Fibroblast of the aortic adventitia (primary cell): ENCODE results near the gene LENG1. TPM values are rescaled to one million over a fixed set of nuclear protein-coding genes. Genes with fewer than 3 reads are reported as not detected.

Source experiments
- DNase-seq: peaks from one replicate; pipeline ENCODE4 v3.0.0-alpha.2; 2010; ENCODE audit warnings: low read depth
- H3K4me3 ChIP-seq: 2 replicates; pipeline ENCODE4 v1.5.1; 2011; ENCODE audit warnings: low read depth, mild to moderate bottlenecking, control low read depth, low read length, moderate library complexity
- CTCF ChIP-seq: IDR thresholded peaks from 2 replicates; pipeline ENCODE4 v1.5.1; 2011; ENCODE audit warnings: mild to moderate bottlenecking, low read length, control low read depth, inconsistent platforms; ENCODE audit not compliant: insufficient read depth
- total RNA-seq: library from RNA; depleted of rRNA; stranded (reverse); fragments of >200 nt; gene quantifications from 2 replicates; pipeline ENCODE4 v1.2.3, GENCODE V29; 2012; ENCODE audit warnings: low replicate concordance

LENG1 gene
- total RNA-seq, 1 donor = 4.4 TPM

GRCh38 chr19:54193011-54193410 is 33.5 kb upstream of the LENG1 start:
- TF ChIP-seq CTCF = no peak

DNA sequence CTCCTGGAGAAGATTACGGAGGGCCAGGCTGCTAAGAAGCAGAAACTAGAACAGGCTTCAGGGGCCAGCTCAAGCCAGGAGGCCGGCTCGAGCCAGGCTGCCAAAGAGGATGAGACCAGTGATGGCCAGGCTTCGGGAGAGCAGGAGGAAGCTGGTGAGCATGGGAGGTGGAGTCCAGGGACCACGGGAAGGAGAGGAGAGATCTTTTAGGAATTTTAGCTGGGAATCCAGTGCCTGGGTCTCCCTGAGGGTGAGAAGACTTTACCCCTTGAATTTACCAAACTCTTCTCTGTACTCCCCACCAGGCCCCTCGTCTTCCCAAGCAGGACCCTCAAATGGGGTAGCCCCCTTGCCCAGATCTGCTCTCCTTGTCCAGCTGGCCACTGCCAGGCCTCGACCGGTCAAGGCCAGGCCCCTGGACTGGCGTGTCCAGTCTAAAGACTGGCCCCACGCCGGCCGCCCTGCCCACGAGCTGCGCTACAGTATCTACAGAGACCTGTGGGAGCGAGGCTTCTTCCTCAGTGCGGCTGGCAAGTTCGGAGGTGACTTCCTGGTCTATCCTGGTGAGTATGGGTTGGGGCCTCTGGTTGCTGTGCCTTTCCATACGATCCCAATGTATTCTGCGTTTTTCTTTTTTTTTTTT is 32.4 kb upstream of the LENG1 start:
- no peak for DNase-seq
- TF ChIP-seq CTCF = no peak
- H3K4me3 ChIP-seq = peak overlapping the region; percentile 86

More at GRCh38 chr19:54193011-54193410, 33.5 kb upstream of the LENG1 start:
- no peak overlapping the region for H3K4me3 ChIP-seq
- DNase-seq = no peak

- H3K4me3 ChIP-seq = peak within 1 kb of the TSS; percentile 86
- DNase-seq = peak; percentile 48
- TF ChIP-seq CTCF = no peak
These were observed 31.7 kb upstream of the LENG1 start, which contains the start of gene TSEN34 for GRCh38 chr19:54191011-54191810. TSS of gene TSEN34 (plus strand) at chr19:54191308. CDS start at chr19:54191365, 57 bp downstream.

DNA sequence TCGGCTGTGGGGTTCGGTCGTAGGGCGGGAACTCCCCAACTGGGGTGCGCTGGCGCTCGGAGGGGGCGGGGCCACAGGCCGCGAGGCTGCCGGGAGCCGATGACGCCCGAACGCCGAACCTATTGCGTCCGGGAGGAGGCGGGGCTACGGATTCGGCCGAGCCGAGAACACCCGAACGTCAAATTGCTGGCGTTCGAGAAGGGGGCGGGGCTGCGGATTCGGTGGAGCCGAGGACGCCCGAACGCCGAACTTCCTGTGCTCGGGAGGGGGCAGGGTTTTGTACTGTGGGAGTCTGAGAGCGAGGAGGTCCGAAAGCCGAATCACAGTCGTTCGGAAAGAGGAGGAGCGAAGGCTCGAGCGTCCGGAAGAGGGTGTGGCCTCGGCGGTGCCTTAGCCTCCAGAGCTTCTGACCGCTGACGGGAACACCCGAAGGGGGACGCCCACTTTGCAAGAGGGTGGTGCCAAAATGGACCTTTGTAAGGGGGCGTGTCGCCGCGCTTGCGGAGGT is 31.0 kb upstream of the LENG1 start:
- DNase-seq = peak; percentile 99
- peak overlapping the region; percentile 86 for H3K4me3 ChIP-seq
- no peak for TF ChIP-seq CTCF

DNA sequence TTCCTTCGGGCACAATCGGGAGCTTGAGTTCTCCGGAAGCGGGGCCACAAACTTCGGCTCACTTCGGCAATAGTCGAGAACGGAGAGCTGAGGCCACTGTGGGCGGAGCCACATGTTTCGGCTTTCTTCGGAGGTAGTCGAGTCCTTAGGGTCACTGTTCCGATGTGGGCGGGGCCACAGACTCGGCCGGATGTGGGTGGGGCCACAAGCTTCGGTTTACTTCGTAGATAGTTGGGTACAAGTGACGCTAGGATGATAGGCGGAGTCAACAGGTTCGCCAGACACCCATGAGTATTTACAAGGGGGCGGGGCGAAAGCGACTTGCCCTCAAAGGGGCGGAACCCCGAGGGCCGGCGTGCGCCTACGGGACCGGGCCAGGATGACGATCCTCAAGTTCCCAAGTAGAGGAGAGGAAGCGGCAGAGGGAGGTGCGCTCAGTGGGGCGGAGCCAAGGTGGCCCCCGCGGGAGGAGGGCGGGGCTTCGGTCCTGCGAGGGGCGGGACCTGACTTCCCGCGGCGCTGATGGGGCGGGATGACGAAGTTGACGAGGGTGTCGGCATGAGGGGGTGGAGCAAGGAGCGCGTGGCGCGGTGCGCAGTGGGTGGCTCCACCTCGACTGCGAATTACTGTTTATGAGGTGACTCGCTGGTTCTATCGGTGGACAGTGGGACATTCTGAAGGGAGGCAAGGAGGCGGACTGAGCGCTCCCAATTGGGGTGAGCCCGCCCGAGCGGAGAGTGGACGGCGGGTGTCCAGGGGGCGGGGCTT is 30.4 kb upstream of the LENG1 start:
- peak; percentile 100 for DNase-seq
- H3K4me3 ChIP-seq = peak overlapping the region; percentile 80
- TF ChIP-seq CTCF = no peak

GRCh38 chr19:54189145-54189734 is 29.7 kb upstream of the LENG1 start, which contains the start of gene MBOAT7:
TSS of gene MBOAT7 (minus strand) at chr19:54189580. CDS start at chr19:54188508, 1,072 bp downstream.
- no peak for DNase-seq
- no peak for TF ChIP-seq CTCF

More at GRCh38 chr19:54189145-54189734, 29.7 kb upstream of the LENG1 start, which contains the start of gene MBOAT7:
- peak within 1 kb of the TSS; percentile 80 for H3K4me3 ChIP-seq
